Gastroesophageal sphincter (tissue), 3 donors: ENCODE measurements around the gene PSMB2.

ENCODE experiments used
- EP300 ChIP-seq: sonication (generic); formaldehyde crosslinking; IDR thresholded peaks from one replicate; pipeline ENCODE4 v1.6.1; 2017; ENCODE audit warnings: antibody characterized with exemption, mild to moderate bottlenecking
- POLR2A ChIP-seq, 2 donors: fragments of 450-650 bp; IDR thresholded peaks; one replicate each; pipeline ENCODE4 v1.6.1; 2017; ENCODE audit warnings: antibody characterized with exemption in 2 of 2, mild to moderate bottlenecking in 2 of 2, moderate library complexity in 1 of 2
- POLR2AphosphoS5 ChIP-seq: sonication (generic); formaldehyde crosslinking; IDR thresholded peaks from one replicate; pipeline ENCODE4 v1.6.1; 2017; ENCODE audit warnings: antibody characterized with exemption
- TF ChIP-seq, protein P1 (sequence below), 4 experiments: fragments of 200-600 bp in 2 of 4; fragments of 450-650 bp in 2 of 4; sonication (generic) in 1 of 4; IDR thresholded peaks; one replicate each; pipeline ENCODE4 v1.5.1; 2017 to 2019; ENCODE audit warnings: antibody characterized with exemption in 4 of 4, mild to moderate bottlenecking in 2 of 4, moderate library complexity in 2 of 4

DNA sequence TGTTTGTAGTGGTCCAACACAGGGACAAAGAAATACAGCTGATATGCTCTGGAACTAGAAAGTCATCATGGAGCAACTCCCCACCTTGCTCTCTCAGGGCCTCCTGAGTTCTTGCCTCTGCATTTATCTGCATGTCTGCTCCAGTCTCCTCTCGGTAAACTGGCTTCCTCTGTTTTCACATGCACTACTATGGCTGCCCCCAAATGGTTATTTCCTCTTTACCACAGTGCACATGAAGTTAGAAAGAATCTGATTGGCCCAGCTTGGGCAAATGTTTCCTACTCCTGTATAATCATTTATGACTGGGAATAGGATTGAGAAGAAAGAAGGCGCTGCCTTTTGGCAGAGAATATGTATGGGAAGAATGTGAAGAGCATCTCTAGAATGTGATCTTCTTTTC, 16.5 kb upstream of the PSMB2 start:
- TF ChIP-seq, protein P1, sequence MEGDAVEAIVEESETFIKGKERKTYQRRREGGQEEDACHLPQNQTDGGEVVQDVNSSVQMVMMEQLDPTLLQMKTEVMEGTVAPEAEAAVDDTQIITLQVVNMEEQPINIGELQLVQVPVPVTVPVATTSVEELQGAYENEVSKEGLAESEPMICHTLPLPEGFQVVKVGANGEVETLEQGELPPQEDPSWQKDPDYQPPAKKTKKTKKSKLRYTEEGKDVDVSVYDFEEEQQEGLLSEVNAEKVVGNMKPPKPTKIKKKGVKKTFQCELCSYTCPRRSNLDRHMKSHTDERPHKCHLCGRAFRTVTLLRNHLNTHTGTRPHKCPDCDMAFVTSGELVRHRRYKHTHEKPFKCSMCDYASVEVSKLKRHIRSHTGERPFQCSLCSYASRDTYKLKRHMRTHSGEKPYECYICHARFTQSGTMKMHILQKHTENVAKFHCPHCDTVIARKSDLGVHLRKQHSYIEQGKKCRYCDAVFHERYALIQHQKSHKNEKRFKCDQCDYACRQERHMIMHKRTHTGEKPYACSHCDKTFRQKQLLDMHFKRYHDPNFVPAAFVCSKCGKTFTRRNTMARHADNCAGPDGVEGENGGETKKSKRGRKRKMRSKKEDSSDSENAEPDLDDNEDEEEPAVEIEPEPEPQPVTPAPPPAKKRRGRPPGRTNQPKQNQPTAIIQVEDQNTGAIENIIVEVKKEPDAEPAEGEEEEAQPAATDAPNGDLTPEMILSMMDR (IDR thresholded peaks at IDR 0.05): no peak
- TF ChIP-seq POLR2A (IDR thresholded peaks at IDR 0.05) (no peak), POLR2AphosphoS5 (no peak), EP300 (no peak)
